Adrenal gland (tissue), 12 donors: ENCODE measurements around the gene TNFRSF6B. TPM values are rescaled to one million over a fixed set of nuclear protein-coding genes. Genes with fewer than 3 reads are reported as not detected.

Experiments
- DNase-seq, 7 donors: peaks; one replicate each; pipeline ENCODE4 v3.0.0-alpha.2; 2019 to 2020
- H3K27ac ChIP-seq, 5 donors: fragments of 200-600 bp; sonication (generic) in 4 of 5; 1 replicate in 3 of 5; 2 replicates in 2 of 5; pipeline versions ENCODE4 v1.5.1 to v1.8.0; 2016 to 2020; ENCODE audit warnings: mild to moderate bottlenecking in 1 of 5
- H3K27me3 ChIP-seq: fragments of 200-600 bp; 2 replicates; pipeline ENCODE4 v1.8.0; 2021
- H3K36me3 ChIP-seq, 2 donors: fragments of 200-600 bp; replicated peaks in 1 of 2; 1 replicate in 1 of 2; 2 replicates in 1 of 2; pipeline versions ENCODE4 v1.5.1 to v1.8.0; 2018 to 2022
- H3K4me1 ChIP-seq, 2 donors: fragments of 200-600 bp; replicated peaks in 1 of 2; 1 replicate in 1 of 2; 2 replicates in 1 of 2; pipeline versions ENCODE4 v1.5.1 to v1.8.0; 2018 to 2021
- H3K4me3 ChIP-seq, 4 donors: fragments of 200-600 bp; sonication (generic) in 3 of 4; one replicate each; pipeline ENCODE4 v1.5.1; 2016 to 2018
- H3K9me3 ChIP-seq, 3 donors: fragments of 200-600 bp; sonication (generic) in 1 of 3; replicated peaks in 1 of 3; 1 replicate in 2 of 3; 2 replicates in 1 of 3; pipeline versions ENCODE4 v1.5.1 to v1.8.0; 2016 to 2021
- POLR2A ChIP-seq, 2 donors: fragments of 450-650 bp; IDR thresholded peaks; one replicate each; pipeline ENCODE4 v1.6.1; 2017; ENCODE audit warnings: antibody characterized with exemption in 2 of 2, mild to moderate bottlenecking in 2 of 2, moderate library complexity in 1 of 2
- WGBS, 4 donors: extraction: QIAGEN DNeasy Blood & Tissue Kit in 2 of 4; methylation state at CpG; one replicate each; pipeline versions ENCODE4 v1.1.5 to v1.1.7; 2013 to 2017; 5-methylcytosine and 5-hydroxymethylcytosine counted together
- intact Hi-C, 2 donors: fragments of 100-400 bp; cut with DNase I; formaldehyde crosslinking; loops; one replicate each; pipeline versions ENCODE4 v1.14.1 to v1.15.0; 2022 to 2023
- polyA plus RNA-seq, 3 donors: library from polyadenylated mRNA; stranded (reverse); fragments of 200-250 nt in 2 of 3; fragments of 350-450 nt in 1 of 3; fragmentation: Illumina TruSeq in 1 of 3; extraction: RNeasy Lipid Tissue Mini Kit (QIAGEN cat#74804) in 1 of 3; gene quantifications; one replicate each; pipeline ENCODE4 v1.2.3, GENCODE V29; 2013 to 2014
- total RNA-seq, 9 donors: library from RNA; depleted of rRNA in 4 of 9; stranded (reverse); fragments of >200 nt in 4 of 9; fragments of 120-200 nt in 1 of 9; fragmentation: NEBNext Ultra II Directional in 1 of 9; extraction: Animal tissue kit (Norgen Biotek cat#: 25700) in 1 of 9; gene quantifications; one replicate each; pipeline versions ENCODE4 v1.1.0 to v1.2.4, GENCODE V29; 2013 to 2023
- TF ChIP-seq, protein P1 (sequence below), 6 experiments: fragments of 450-650 bp in 4 of 6; fragments of 200-600 bp in 2 of 6; sonication (generic) in 1 of 6; IDR thresholded peaks; 1 replicate in 5 of 6; 2 replicates in 1 of 6; pipeline versions ENCODE4 v1.5.1 to v1.8.0; 2016 to 2021; ENCODE audit warnings: antibody characterized with exemption in 6 of 6, mild to moderate bottlenecking in 2 of 6, moderate library complexity in 1 of 6
- donor health status: healthy with polysubstance abuse.
- donor health status: Bipolar disorder and iron deficiency.
- donor health status: DM: yes; HTN: yes; CAD: no.
- donor health status: DM: no; HTN: no; CAD: no.
- donor health status: DM: no; HTN: no; CAD: no.
- donor health status: DM: yes; HTN: yes; CAD: no.

The TNFRSF6B gene
- total and polyA plus RNA-seq, 12 donors: 0.78 to 43.3 (median 3.2) TPM; not detected in 3

GRCh38 chr20:63651942-63652191, 44.6 kb upstream of the TNFRSF6B start:
- 4 to 17% (median 11%) methylated on average over 4 to 11 of the region's 11 CpGs for WGBS, 4 donors
- H3K27ac ChIP-seq: peak overlapping the region in 2 of 5 donors; percentile 62 to 76
- no peak for TF ChIP-seq POLR2A (IDR thresholded peaks at IDR 0.05)
- TF ChIP-seq, protein P1, sequence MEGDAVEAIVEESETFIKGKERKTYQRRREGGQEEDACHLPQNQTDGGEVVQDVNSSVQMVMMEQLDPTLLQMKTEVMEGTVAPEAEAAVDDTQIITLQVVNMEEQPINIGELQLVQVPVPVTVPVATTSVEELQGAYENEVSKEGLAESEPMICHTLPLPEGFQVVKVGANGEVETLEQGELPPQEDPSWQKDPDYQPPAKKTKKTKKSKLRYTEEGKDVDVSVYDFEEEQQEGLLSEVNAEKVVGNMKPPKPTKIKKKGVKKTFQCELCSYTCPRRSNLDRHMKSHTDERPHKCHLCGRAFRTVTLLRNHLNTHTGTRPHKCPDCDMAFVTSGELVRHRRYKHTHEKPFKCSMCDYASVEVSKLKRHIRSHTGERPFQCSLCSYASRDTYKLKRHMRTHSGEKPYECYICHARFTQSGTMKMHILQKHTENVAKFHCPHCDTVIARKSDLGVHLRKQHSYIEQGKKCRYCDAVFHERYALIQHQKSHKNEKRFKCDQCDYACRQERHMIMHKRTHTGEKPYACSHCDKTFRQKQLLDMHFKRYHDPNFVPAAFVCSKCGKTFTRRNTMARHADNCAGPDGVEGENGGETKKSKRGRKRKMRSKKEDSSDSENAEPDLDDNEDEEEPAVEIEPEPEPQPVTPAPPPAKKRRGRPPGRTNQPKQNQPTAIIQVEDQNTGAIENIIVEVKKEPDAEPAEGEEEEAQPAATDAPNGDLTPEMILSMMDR (IDR thresholded peaks at IDR 0.05): no peak
- peaks cover 15 to 24% of the 10 kb centered on the region in 2 donors for H3K4me1 ChIP-seq
- H3K9me3 ChIP-seq: no peaks in the 10 kb centered on the region
- no peaks in the 10 kb centered on the region for H3K36me3 ChIP-seq
- DNase-seq: peak in 2 of 7 donors; percentile 39 to 53
- peak overlapping the region in 1 of 4 donors; percentile 89 for H3K4me3 ChIP-seq
- intact Hi-C loops: no loop called here
- no peaks in the 10 kb centered on the region for H3K27me3 ChIP-seq

DNA sequence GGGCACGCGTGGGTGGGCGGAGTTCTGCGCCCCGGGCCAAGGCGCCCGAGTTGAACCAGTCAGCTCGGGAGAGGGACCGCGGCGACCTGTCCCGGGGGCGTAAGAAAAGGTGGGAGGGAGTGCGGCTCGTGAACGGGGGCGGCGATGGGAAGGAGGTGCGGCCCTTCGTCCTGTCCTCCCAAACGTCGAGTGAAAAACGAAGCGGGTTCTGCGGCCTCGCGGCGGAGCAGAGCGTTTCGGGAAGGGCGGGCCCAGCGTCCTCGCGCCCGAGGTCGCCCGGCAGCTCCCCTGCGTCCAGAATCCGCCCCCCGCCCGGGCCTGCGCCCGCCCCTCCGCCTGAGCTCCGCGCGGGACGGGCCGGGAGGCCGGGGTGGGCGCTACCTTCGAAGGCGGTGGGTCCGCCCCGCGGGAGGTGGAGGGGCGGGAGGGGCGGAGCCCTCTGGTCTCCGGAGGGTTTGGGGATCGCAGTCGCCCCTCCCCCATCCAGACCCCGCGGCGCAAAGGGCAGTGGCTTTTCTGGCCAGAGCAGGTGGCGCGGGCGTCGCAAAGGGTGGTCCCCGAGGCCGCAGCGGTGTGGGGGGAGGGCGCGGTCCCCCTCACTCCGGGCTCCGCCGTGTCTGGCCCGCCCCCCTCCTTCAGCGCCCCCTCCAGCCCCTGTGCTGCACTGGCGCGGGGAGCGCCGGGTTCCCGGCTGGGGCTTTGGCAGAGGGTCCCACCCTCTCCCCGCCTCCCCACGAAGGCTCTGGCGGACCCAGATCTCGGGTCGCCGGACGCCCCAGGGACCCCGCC, 44.1 kb upstream of the TNFRSF6B start:
- intact Hi-C loops: no loop called here
- TF ChIP-seq POLR2A (IDR thresholded peaks at IDR 0.05): no peak
- TF ChIP-seq, protein P1 (IDR thresholded peaks at IDR 0.05): no peak
- Histone ChIP-seq H3K4me1 (peaks cover 17 to 28% of the 10 kb centered on the region in 2 donors), H3K36me3 (no peaks in the 10 kb centered on the region), H3K27me3 (no peaks in the 10 kb centered on the region), H3K27ac (peak overlapping the region in 3 of 5 donors; percentile 32 to 77 (median 76)), H3K9me3 (no peaks in the 10 kb centered on the region), H3K4me3 (peak overlapping the region in 2 of 4 donors; percentile 29 to 89)
- 0 to 2% (median 1%) methylated on average over 21 to 89 of the region's 91 CpGs for WGBS, 4 donors
- peak in 4 of 7 donors; percentile 38 to 53 (median 46) for DNase-seq

DNA sequence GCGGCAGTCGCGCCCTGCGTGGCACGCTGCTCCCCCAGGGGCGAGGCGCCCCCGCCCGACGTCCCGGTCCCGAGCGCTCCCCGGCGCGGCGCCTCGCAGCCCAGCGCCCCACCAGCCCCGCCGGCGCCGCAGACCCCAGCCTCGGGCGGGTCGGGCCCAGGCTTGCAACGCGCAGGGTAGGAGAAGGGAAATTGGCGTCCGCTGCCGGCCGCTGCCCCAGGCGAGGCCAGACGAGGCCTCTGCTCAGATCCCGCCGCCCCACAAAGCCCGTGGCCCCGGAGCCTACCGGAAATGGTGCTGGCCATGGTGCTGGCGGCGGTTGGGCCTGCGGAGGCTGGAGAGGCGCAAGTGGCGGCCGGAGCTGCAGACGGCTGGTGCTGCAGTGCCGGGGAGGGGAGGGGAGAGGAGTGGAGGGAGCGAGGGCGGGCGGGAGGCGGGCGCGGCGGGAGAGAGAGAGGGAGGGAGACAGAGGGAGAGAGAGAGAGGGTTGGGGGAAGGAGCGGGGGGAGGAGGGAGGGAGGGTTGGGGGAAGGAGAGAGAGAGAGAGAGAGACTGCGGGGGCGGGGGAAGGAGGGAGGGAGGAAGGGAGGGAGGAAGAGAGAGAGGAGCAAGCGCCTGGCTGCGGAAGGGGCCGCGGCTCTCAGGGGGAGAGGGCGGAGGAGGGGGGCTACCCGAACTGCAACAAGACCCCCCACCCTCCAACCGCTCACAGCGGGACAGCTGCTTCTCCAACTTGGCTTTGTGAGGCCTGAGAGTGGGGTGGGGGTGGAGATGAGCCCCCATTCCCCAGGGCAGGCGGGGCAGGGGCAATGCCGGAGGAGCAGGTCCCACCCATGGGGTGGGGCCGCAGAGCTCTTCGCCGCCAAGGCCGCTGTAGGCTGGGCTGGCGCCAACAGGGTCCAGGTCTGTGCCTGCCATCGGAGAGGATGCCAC, 43.1 kb upstream of the TNFRSF6B start, which contains the start of gene STMN3:
Gene STMN3 (minus strand): TSS at position 384 of the 933 bp plus-strand sequence. CDS start 79 bp downstream, at position 305.
- intact Hi-C loops: no loop called here
- WGBS, 4 donors: 1 to 2% (median 1%) methylated on average over 13 to 72 of the region's 73 CpGs
- peak within 1 kb of the TSS in 2 of 4 donors; percentile 29 to 89 for H3K4me3 ChIP-seq
- no peaks in the 10 kb centered on the region for H3K27me3 ChIP-seq
- peak; percentile 62 to 77 for TF ChIP-seq POLR2A (IDR thresholded peaks at IDR 0.05)
- TF ChIP-seq, protein P1 (IDR thresholded peaks at IDR 0.05): no peak
- no peaks in the 10 kb centered on the region for H3K36me3 ChIP-seq
- H3K9me3 ChIP-seq: no peaks in the 10 kb centered on the region
- H3K27ac ChIP-seq: peak within 1 kb of the TSS in 3 of 5 donors; percentile 52 to 84 (median 77)
- DNase-seq: peak; percentile 93 to 97 (median 95)
- H3K4me1 ChIP-seq: peaks cover 23 to 33% of the 10 kb centered on the region in 2 donors
